Stimulated activated CD4-positive, alpha-beta T cell treated with anti-CD3 and anti-CD28 coated beads, Interleukin-15, amount 100 ng/mL, for 24 hours (primary cell): ENCODE measurements around the gene HTR7.

Source experiments
- DNase-seq: peaks from one replicate; pipeline ENCODE4 v3.0.0-alpha.2; 2020

Gene HTR7

GRCh38 chr10:90732581-90732980 is 125.3 kb downstream of the HTR7 start:
- DNase-seq, result no peak

- DNase-seq, result peak; percentile 2
Observed at GRCh38 chr10:90723416-90724068, 134.3 kb downstream of the HTR7 start.

GRCh38 chr10:90722832-90723231 is 135.0 kb downstream of the HTR7 start:
- DNase-seq, result no peak

GRCh38 chr10:90718182-90718581 is 139.7 kb downstream of the HTR7 start:
- DNase-seq, result no peak

- no peak for DNase-seq
Observed at GRCh38 chr10:90712529-90712928, 145.3 kb downstream of the HTR7 start.

GRCh38 chr10:90709727-90710126 is 148.1 kb downstream of the HTR7 start:
- DNase-seq, result no peak

- no peak for DNase-seq
Observed at GRCh38 chr10:90707657-90708056, 150.2 kb downstream of the HTR7 start.

GRCh38 chr10:90701428-90701827 is 156.4 kb downstream of the HTR7 start:
- no peak for DNase-seq

GRCh38 chr10:90695915-90696676 is 161.7 kb downstream of the HTR7 start:
- DNase-seq, result peak; percentile 4
